K562 (cell line): ENCODE data around the gene KIF27. TPM values are rescaled to one million over a fixed set of nuclear protein-coding genes. Genes with fewer than 3 reads are reported as not detected.

Source experiments
- ATAC-seq: fragments of 200-7000 bp; cut with Tn5 transposase; 3 replicates; pipeline ENCODE4 v1.9.1; 2020; ENCODE audit warnings: moderate library complexity
- BruUV-seq: library from RNA; stranded (reverse); fragments of 400-500 nt; replicated peaks from 2 replicates; lab custom pipeline; 2021; lab: Mats Ljungman, UMichigan
- CTCF ChIA-PET: fragments of 300-600 bp; formaldehyde crosslinking; extraction: SDS; loops from one replicate; lab custom pipeline; 2021; ENCODE audit warnings: low intra/inter-chr PET ratio; lab: Yijun Ruan, JAX
- POLR2A ChIA-PET: fragments of 300-600, 350-650 bp; sonication (Branson Sonifier 250); formaldehyde crosslinking; extraction: SDS; loops from one replicate; lab custom pipeline; 2021; ENCODE audit warnings: antibody characterized with exemption, inconsistent platforms; lab: Yijun Ruan, JAX
- DNase-seq, 4 experiments: peaks; one replicate each; pipeline versions ENCODE4 v3.0.0 to v3.0.0-alpha.2; 2011 to 2018; ENCODE audit warnings: low spot score in 3 of 4, mixed read lengths in 3 of 4; ENCODE audit errors: extremely low read depth in 1 of 4
- FAIRE-seq: peaks from 2 replicates; lab custom pipeline; 2011; peaks lifted over from hg19 to GRCh38; lab: Jason Lieb, UNC
- H2AFZ ChIP-seq: 2 replicates; pipeline ENCODE4 v1.6.0; 2011; ENCODE audit warnings: low read depth, low read length, control low read depth, inconsistent platforms
- H3K27ac ChIP-seq: fragments of 200-600 bp; 3 replicates; pipeline ENCODE4 v1.8.0; 2011; ENCODE audit warnings: low read depth, mild to moderate bottlenecking, control low read depth, inconsistent platforms, low read length, moderate library complexity, mixed read lengths; ENCODE audit errors: extremely low read depth
- H3K27me3 ChIP-seq, 2 experiments: fragments of 300-600 bp in 1 of 2; 2 replicates in 1 of 2; 3 replicates in 1 of 2; pipeline versions ENCODE4 v1.6.0 to v1.8.0; 2011; ENCODE audit warnings: inconsistent platforms in 2 of 2, low read length in 2 of 2, mild to moderate bottlenecking in 1 of 2, mixed read lengths in 1 of 2, moderate library complexity in 1 of 2; ENCODE audit not compliant: control insufficient read depth in 2 of 2, insufficient read depth in 2 of 2
- H3K36me3 ChIP-seq: fragments of 300-600 bp; 3 replicates; pipeline ENCODE4 v1.8.0; 2011; ENCODE audit warnings: mild to moderate bottlenecking, low read length, inconsistent platforms; ENCODE audit not compliant: control insufficient read depth, insufficient read depth
- H3K4me1 ChIP-seq, 2 experiments: fragments of 200-600 bp in 1 of 2; replicated peaks in 1 of 2; 2 replicates in 1 of 2; 3 replicates in 1 of 2; pipeline versions ENCODE4 v1.5.1 to v1.8.0; 2011; ENCODE audit warnings: inconsistent platforms in 2 of 2, low read length in 2 of 2, mild to moderate bottlenecking in 1 of 2, mixed read lengths in 1 of 2, moderate library complexity in 1 of 2; ENCODE audit not compliant: control insufficient read depth in 2 of 2, insufficient read depth in 2 of 2
- H3K4me2 ChIP-seq: 2 replicates; pipeline ENCODE4 v1.6.1; 2011; ENCODE audit warnings: low read length, control low read depth, inconsistent platforms, mixed read lengths; ENCODE audit not compliant: insufficient read depth
- H3K4me3 ChIP-seq: fragments of 200-600 bp; sonication (generic), shearing (Covaris generic); 2 replicates; pipeline ENCODE4 v1.5.1; 2016; ENCODE audit warnings: control low read depth, inconsistent platforms
- H3K79me2 ChIP-seq: fragments of 200-600 bp; 3 replicates; pipeline ENCODE4 v1.8.0; 2011; ENCODE audit warnings: low read length, inconsistent platforms; ENCODE audit not compliant: control insufficient read depth, insufficient read depth
- H3K9ac ChIP-seq, 2 experiments: 2 replicates each; pipeline versions ENCODE4 v1.6.0 to v1.6.1; 2011; ENCODE audit warnings: low read depth in 2 of 2, low read length in 2 of 2, control low read depth in 1 of 2, inconsistent platforms in 1 of 2, mild to moderate bottlenecking in 1 of 2, mixed read lengths in 1 of 2; ENCODE audit not compliant: insufficient read depth in 1 of 2
- H3K9me1 ChIP-seq: one replicate; pipeline ENCODE4 v1.6.0; 2011; ENCODE audit warnings: inconsistent platforms, mild to moderate bottlenecking, low read length, moderate library complexity; ENCODE audit not compliant: control insufficient read depth, insufficient read depth
- H3K9me3 ChIP-seq: replicated peaks from 2 replicates; pipeline ENCODE4 v1.5.1; 2011; ENCODE audit warnings: low read depth, low read length, inconsistent platforms; ENCODE audit not compliant: control insufficient read depth, insufficient read depth
- H4K20me1 ChIP-seq: replicated peaks from 2 replicates; pipeline ENCODE4 v1.6.1; 2011; ENCODE audit warnings: low read length, inconsistent platforms, mixed read lengths; ENCODE audit not compliant: control insufficient read depth, insufficient read depth
- ARID2 ChIP-seq: fragments of 450-650 bp; IDR thresholded peaks from 2 replicates; pipeline ENCODE4 v1.6.1; 2017; ENCODE audit warnings: antibody characterized with exemption, mild to moderate bottlenecking
- CAMTA2 ChIP-seq: fragments of 250-450 bp; sonication (Bioruptor Pico); conservative IDR thresholded peaks from 2 replicates; pipeline ENCODE4 v1.5.1; 2022
- CHD1 ChIP-seq: fragments of 200-600 bp; sonication (generic); IDR thresholded peaks from one replicate; pipeline ENCODE4 v1.6.1; 2012; ENCODE audit warnings: mild to moderate bottlenecking, moderate library complexity, low read length, inconsistent platforms
- EGR1 ChIP-seq: fragments of 450-650 bp; conservative IDR thresholded peaks from 2 replicates; pipeline ENCODE4 v1.6.1; 2017; ENCODE audit warnings: mild to moderate bottlenecking
- PHF21A ChIP-seq: fragments of 450-650 bp; IDR thresholded peaks from 2 replicates; pipeline ENCODE4 v1.6.1; 2017; ENCODE audit warnings: low read depth, borderline replicate concordance
- POU5F1 ChIP-seq: fragments of 150-350 bp; IDR thresholded peaks from 2 replicates; pipeline ENCODE4 v1.6.1; 2014; ENCODE audit warnings: borderline replicate concordance, low read length, low read depth, mild to moderate bottlenecking; ENCODE audit not compliant: partially characterized antibody
- RBM17 ChIP-seq: fragments of 200-400 bp; formaldehyde crosslinking; IDR thresholded peaks from 2 replicates; pipeline ENCODE4 v1.6.1; 2017; ENCODE audit warnings: low read depth, mild to moderate bottlenecking, low read length, borderline replicate concordance
- RCOR1 ChIP-seq, 2 experiments: IDR thresholded peaks; 2 replicates each; pipeline ENCODE4 v1.6.1; 2012; ENCODE audit warnings: low read depth in 2 of 2, low read length in 2 of 2, borderline replicate concordance in 1 of 2, improper control_type of control experiment in 1 of 2
- YBX1 ChIP-seq: fragments of 450-650 bp; IDR thresholded peaks from 2 replicates; pipeline ENCODE4 v1.7.1; 2016; ENCODE audit warnings: mild to moderate bottlenecking
- ZFPM2 ChIP-seq: fragments of 250-450 bp; sonication (Bioruptor Pico); IDR thresholded peaks from 2 replicates; pipeline ENCODE4 v1.5.1; 2022; ENCODE audit warnings: mild to moderate bottlenecking
- ZNF398 ChIP-seq: fragments of 250-450 bp; sonication (Bioruptor Pico); IDR thresholded peaks from 2 replicates; pipeline ENCODE4 v1.8.0; 2021; ENCODE audit warnings: moderate library complexity, mild to moderate bottlenecking, inconsistent platforms
- WGBS: fragments of 100-300 bp; shearing (Covaris generic); methylation state at CpG from one replicate; pipeline ENCODE4 v1.1.6; 2016; ENCODE audit warnings: low coverage, mixed read lengths; ENCODE audit not compliant: insufficient coverage; ENCODE audit errors: missing lambda C conversion rate; 5-methylcytosine and 5-hydroxymethylcytosine counted together
- in situ Hi-C: fragments of 300-500 bp; cut with MboI; formaldehyde crosslinking; loops from 4 replicates; pipeline ENCODE4 v1.15.0; 2018; ENCODE audit warnings: inconsistent platforms, mixed read lengths
- intact Hi-C: fragments of 100-400 bp; cut with micrococcal nuclease; formaldehyde crosslinking; loops from 2 replicates; pipeline ENCODE4 v1.14.2; 2022
- polyA plus RNA-seq, 8 experiments: library from polyadenylated mRNA; depleted of rRNA in 4 of 8; stranded (reverse) in 5 of 8; unstranded in 3 of 8; fragments of >200 nt; fragmentation: Nextera tagmentation in 2 of 8; fragmentation: Illumina TruSeq in 1 of 8; extraction: Ambion mirVana in 2 of 8; extraction: Trizol in 1 of 8; gene quantifications; 2 replicates each; pipeline versions ENCODE4 v1.2.1 to v1.2.3, GENCODE V29; 2011 to 2014; ENCODE audit warnings: inconsistent platforms in 1 of 8, missing spikeins in 1 of 8
- total RNA-seq, 7 experiments: library from RNA; depleted of rRNA in 6 of 7; stranded (reverse); fragments of >200 nt in 6 of 7; fragmentation: Illumina TruSeq in 2 of 7; extraction: Trizol in 2 of 7; gene quantifications; 2 replicates each; pipeline versions ENCODE4 v1.2.1 to v1.2.3, GENCODE V29; 2011 to 2021; ENCODE audit warnings: low replicate concordance in 1 of 7
- TF ChIP-seq, protein P1 (sequence below): fragments of 250-450 bp; sonication (Bioruptor Pico); IDR thresholded peaks from 2 replicates; pipeline ENCODE4 v1.4.0; 2020; ENCODE audit warnings: mild to moderate bottlenecking, moderate library complexity, borderline replicate concordance

The KIF27 gene
- total and polyA plus RNA-seq, 9 of the 15 experiments (the other 6 are each of a cell fraction or from before 2014, with no cell fraction given) = 0.32 to 2.4 (median 0.98) TPM

- CTCF ChIA-PET = no interaction called here
- DNase-seq (no peak), FAIRE-seq (no peak), ATAC-seq (no peak)
- in situ Hi-C loops (no loop called here), intact Hi-C loops (no loop called here)
- Histone ChIP-seq H3K9me3 (no peaks in the 10 kb centered on the region), H4K20me1 (no peaks in the 10 kb centered on the region), H3K27ac (no peak overlapping the region), H3K9me1 (no peaks in the 10 kb centered on the region), H3K36me3 (no peaks in the 10 kb centered on the region), H2AFZ (no peak overlapping the region), H3K4me1 (no peaks in the 10 kb centered on the region), H3K27me3 (no peaks in the 10 kb centered on the region), H3K4me2 (no peak overlapping the region), H3K4me3 (no peak overlapping the region), H3K79me2 (no peaks in the 10 kb centered on the region), H3K9ac (no peak overlapping the region)
- 33% methylated on average over 1 of the region's 2 CpGs for WGBS
- no peak for TF ChIP-seq YBX1
- TF ChIP-seq ZFPM2 = no peak
- no peak for TF ChIP-seq ZNF398 (CRISPR knock-in tag)
- TF ChIP-seq PHF21A = no peak
- TF ChIP-seq RBM17 = no peak
- no peak for TF ChIP-seq ARID2
- TF ChIP-seq CHD1 = no peak
- no peak for TF ChIP-seq EGR1
- no peak for TF ChIP-seq CAMTA2 (CRISPR knock-in tag)
- no peak for TF ChIP-seq RCOR1 (IDR thresholded peaks at IDR 0.05; ENCODE audit: borderline replicate concordance in 1 of 2, low read depth in 2 of 2, low read length in 2 of 2)
- TF ChIP-seq, protein P1, sequence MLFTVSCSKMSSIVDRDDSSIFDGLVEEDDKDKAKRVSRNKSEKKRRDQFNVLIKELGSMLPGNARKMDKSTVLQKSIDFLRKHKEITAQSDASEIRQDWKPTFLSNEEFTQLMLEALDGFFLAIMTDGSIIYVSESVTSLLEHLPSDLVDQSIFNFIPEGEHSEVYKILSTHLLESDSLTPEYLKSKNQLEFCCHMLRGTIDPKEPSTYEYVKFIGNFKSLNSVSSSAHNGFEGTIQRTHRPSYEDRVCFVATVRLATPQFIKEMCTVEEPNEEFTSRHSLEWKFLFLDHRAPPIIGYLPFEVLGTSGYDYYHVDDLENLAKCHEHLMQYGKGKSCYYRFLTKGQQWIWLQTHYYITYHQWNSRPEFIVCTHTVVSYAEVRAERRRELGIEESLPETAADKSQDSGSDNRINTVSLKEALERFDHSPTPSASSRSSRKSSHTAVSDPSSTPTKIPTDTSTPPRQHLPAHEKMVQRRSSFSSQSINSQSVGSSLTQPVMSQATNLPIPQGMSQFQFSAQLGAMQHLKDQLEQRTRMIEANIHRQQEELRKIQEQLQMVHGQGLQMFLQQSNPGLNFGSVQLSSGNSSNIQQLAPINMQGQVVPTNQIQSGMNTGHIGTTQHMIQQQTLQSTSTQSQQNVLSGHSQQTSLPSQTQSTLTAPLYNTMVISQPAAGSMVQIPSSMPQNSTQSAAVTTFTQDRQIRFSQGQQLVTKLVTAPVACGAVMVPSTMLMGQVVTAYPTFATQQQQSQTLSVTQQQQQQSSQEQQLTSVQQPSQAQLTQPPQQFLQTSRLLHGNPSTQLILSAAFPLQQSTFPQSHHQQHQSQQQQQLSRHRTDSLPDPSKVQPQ = no peak
- no peak for TF ChIP-seq POU5F1
- POLR2A ChIA-PET = interaction anchor here (1.4 kb wide), 1 partner anchor 329 kb away, joined by 3 read pairs; no protein-coding TSS in a partner anchor
- BruUV-seq = no TSS peak
Observed at GRCh38 chr9:83932011-83932410, 10.8 kb upstream of the KIF27 start.
